Measurements from ENCODE around the gene DNASE2. TPM values are rescaled to one million over a fixed set of nuclear protein-coding genes. Genes with fewer than 3 reads are reported as not detected.

DNASE2 gene
- total RNA-seq, 4 donors from 2014 or later, result 24.6 to 34.4 (median 34.4) TPM

- 73 to 91% methylated on average over 2 to 3 of the region's 3 CpGs for WGBS, 2 donors (ENCODE audit: low coverage in 1 of 2)
- Histone ChIP-seq H3K4me1 (peaks cover 0 to 27% (median 25%) of the 10 kb centered on the region in 4 donors), H3K4me3 (no peak overlapping the region), H3K9me3 (no peaks in the 10 kb centered on the region), H3K27ac (no peak overlapping the region), H3K27me3 (peaks cover 13% of the 10 kb centered on the region), H3K36me3 (peaks cover 0 to 12% (median 1%) of the 10 kb centered on the region in 4 donors)
- in situ Hi-C loops (cut with MboI; ENCODE audit: low pct_ligation_motif_present in 1 of 4, low pct_unique_long_range_greater_than_20kb in 1 of 4, low sequenced_read_pairs in 3 of 4), result no loop called here
- no peak for DNase-seq
- intact Hi-C loops (cut with DNase I; ENCODE audit: low total_unique reads), result loop anchor here (10.0 kb wide), 2 partner anchors 62 to 212 kb away; partner anchors contain the start of gene RAD23A
- no peak for TF ChIP-seq CTCF (IDR thresholded peaks at IDR 0.05)
- TF ChIP-seq POLR2AphosphoS5 (IDR thresholded peaks at IDR 0.05), result no peak
- TF ChIP-seq POLR2A (IDR thresholded peaks at IDR 0.05), result no peak
- no peak for TF ChIP-seq EP300 (IDR thresholded peaks at IDR 0.05; ENCODE audit: low read depth)
Observed at GRCh38 chr19:12882589-12882988, 1.3 kb upstream of the DNASE2 start.

- WGBS, 2 donors (ENCODE audit: low coverage in 1 of 2), result 11 to 36% methylated on average over 7 to 25 of the region's 29 CpGs
- H3K9me3 ChIP-seq, result no peaks in the 10 kb centered on the region
- H3K4me3 ChIP-seq, result peak overlapping the region; percentile 64 to 81 (median 72)
- in situ Hi-C loops (cut with MboI; ENCODE audit: low pct_ligation_motif_present in 1 of 4, low pct_unique_long_range_greater_than_20kb in 1 of 4, low sequenced_read_pairs in 3 of 4), result no loop called here
- TF ChIP-seq POLR2A (IDR thresholded peaks at IDR 0.05) (no peak), CTCF (IDR thresholded peaks at IDR 0.05) (no peak), EP300 (IDR thresholded peaks at IDR 0.05; ENCODE audit: low read depth) (no peak), POLR2AphosphoS5 (IDR thresholded peaks at IDR 0.05) (no peak)
- intact Hi-C loops (cut with DNase I; ENCODE audit: low total_unique reads), result loop anchor here (10.0 kb wide), 2 partner anchors 64 to 214 kb away; partner anchors contain the start of gene RAD23A
- H3K27me3 ChIP-seq, result peaks cover 11% of the 10 kb centered on the region
- peaks cover 0 to 12% (median 1%) of the 10 kb centered on the region in 4 donors for H3K36me3 ChIP-seq
- peaks cover 0 to 22% (median 20%) of the 10 kb centered on the region in 4 donors for H3K4me1 ChIP-seq
- no peak for DNase-seq
- peak overlapping the region; percentile 82 to 94 (median 90) for H3K27ac ChIP-seq
Observed at GRCh38 chr19:12880551-12881171, 588 bp downstream of the DNASE2 start.

GRCh38 chr19:12875086-12875485, 6.2 kb downstream of the DNASE2 start:
- no peaks in the 10 kb centered on the region for H3K27me3 ChIP-seq
- in situ Hi-C loops (cut with MboI; ENCODE audit: low pct_ligation_motif_present in 1 of 4, low pct_unique_long_range_greater_than_20kb in 1 of 4, low sequenced_read_pairs in 3 of 4), result no loop called here
- no peak overlapping the region for H3K4me3 ChIP-seq
- H3K36me3 ChIP-seq, result peaks cover 0 to 12% (median 1%) of the 10 kb centered on the region in 4 donors
- H3K27ac ChIP-seq, result no peak overlapping the region
- DNase-seq, result no peak
- H3K4me1 ChIP-seq, result peaks cover 0 to 7% (median 4%) of the 10 kb centered on the region in 4 donors
- no peaks in the 10 kb centered on the region for H3K9me3 ChIP-seq
- 92 to 96% methylated on average over 5 to 6 of the region's 6 CpGs for WGBS, 2 donors (ENCODE audit: low coverage in 1 of 2)
- intact Hi-C loops (cut with DNase I; ENCODE audit: low total_unique reads), result no loop called here
- no peak for TF ChIP-seq POLR2AphosphoS5 (IDR thresholded peaks at IDR 0.05)
- no peak for TF ChIP-seq POLR2A (IDR thresholded peaks at IDR 0.05)
- TF ChIP-seq EP300 (IDR thresholded peaks at IDR 0.05; ENCODE audit: low read depth), result no peak
- no peak for TF ChIP-seq CTCF (IDR thresholded peaks at IDR 0.05)

- no peaks in the 10 kb centered on the region for H3K27me3 ChIP-seq
- in situ Hi-C loops (cut with MboI; ENCODE audit: low pct_ligation_motif_present in 1 of 4, low pct_unique_long_range_greater_than_20kb in 1 of 4, low sequenced_read_pairs in 3 of 4) (no loop called here), intact Hi-C loops (cut with DNase I; ENCODE audit: low total_unique reads) (no loop called here)
- peaks cover 0 to 6% (median 3%) of the 10 kb centered on the region in 4 donors for H3K4me1 ChIP-seq
- H3K27ac ChIP-seq, result no peak overlapping the region
- no peak for DNase-seq
- 93% methylated on average over 70 of the region's 86 CpGs; no CpG with 5 or more reads in 1 of the 2 donors for WGBS, 2 donors (ENCODE audit: low coverage in 1 of 2)
- peak overlapping the region in 2 of 4 donors; percentile 10 to 23 for H3K4me3 ChIP-seq
- peaks cover 0 to 12% (median 1%) of the 10 kb centered on the region in 4 donors for H3K36me3 ChIP-seq
- TF ChIP-seq CTCF (IDR thresholded peaks at IDR 0.05) (no peak), POLR2A (IDR thresholded peaks at IDR 0.05) (no peak), POLR2AphosphoS5 (IDR thresholded peaks at IDR 0.05) (no peak), EP300 (IDR thresholded peaks at IDR 0.05; ENCODE audit: low read depth) (no peak)
- no peaks in the 10 kb centered on the region for H3K9me3 ChIP-seq
Observed at GRCh38 chr19:12873891-12874745, 7.1 kb downstream of the DNASE2 start.

Measured in transverse colon (tissue), 4 donors.